Measurements from ENCODE around the gene ARFGAP1.

ARFGAP1 gene

GRCh38 chr20:63309261-63310071 lies 36.9 kb downstream of the ARFGAP1 start:
- peak; percentile 69 for DNase-seq (ENCODE audit: extremely low spot score)
- CTCF ChIA-PET: interaction anchor here (0.8 to 2.7 kb wide), 14 partner anchors 10 to 100 kb away, joined by 3 to 18 read pairs (median 4); no protein-coding TSS in a partner anchor
- POLR2A ChIA-PET: no interaction called here
- TF ChIP-seq CTCF (IDR thresholded peaks at IDR 0.05; ENCODE audit: control extremely low read depth, extremely low read depth, low read depth, missing control alignments): peak; percentile 57

GRCh38 chr20:63310265-63310991 lies 37.8 kb downstream of the ARFGAP1 start:
- no peak for TF ChIP-seq CTCF (IDR thresholded peaks at IDR 0.05; ENCODE audit: control extremely low read depth, extremely low read depth, low read depth, missing control alignments)
- no peak for DNase-seq (ENCODE audit: extremely low spot score)
- ChIA-PET CTCF (interaction anchor here (0.9 to 2.7 kb wide), 10 partner anchors 9 to 84 kb away, joined by 3 to 18 read pairs (median 3); no protein-coding TSS in a partner anchor), POLR2A (no interaction called here)

- no peak for TF ChIP-seq CTCF (IDR thresholded peaks at IDR 0.05; ENCODE audit: control extremely low read depth, extremely low read depth, low read depth, missing control alignments)
- ChIA-PET CTCF (interaction anchor here (1.2 to 2.7 kb wide), 5 partner anchors 10 to 71 kb away, joined by 3 to 18 read pairs (median 4); no protein-coding TSS in a partner anchor), POLR2A (no interaction called here)
- no peak for DNase-seq (ENCODE audit: extremely low spot score)
These were observed 38.7 kb downstream of the ARFGAP1 start for GRCh38 chr20:63311186-63311832.

- CTCF ChIA-PET: no interaction called here
- POLR2A ChIA-PET: no interaction called here
- DNase-seq (ENCODE audit: extremely low spot score): no peak
- TF ChIP-seq CTCF (IDR thresholded peaks at IDR 0.05; ENCODE audit: control extremely low read depth, extremely low read depth, low read depth, missing control alignments): no peak
These were observed 39.2 kb downstream of the ARFGAP1 start for GRCh38 chr20:63311833-63312243.

GRCh38 chr20:63312273-63312672 lies 39.7 kb downstream of the ARFGAP1 start:
- ChIA-PET POLR2A (no interaction called here), CTCF (no interaction called here)
- no peak for TF ChIP-seq CTCF (IDR thresholded peaks at IDR 0.05; ENCODE audit: control extremely low read depth, extremely low read depth, low read depth, missing control alignments)
- no peak for DNase-seq (ENCODE audit: extremely low spot score)

GRCh38 chr20:63312690-63313348 lies 40.2 kb downstream of the ARFGAP1 start:
- CTCF ChIA-PET: no interaction called here
- no peak for DNase-seq (ENCODE audit: extremely low spot score)
- no peak for TF ChIP-seq CTCF (IDR thresholded peaks at IDR 0.05; ENCODE audit: control extremely low read depth, extremely low read depth, low read depth, missing control alignments)
- POLR2A ChIA-PET: no interaction called here

All from GM10248 (cell line).